Activated gamma-delta T cell treated with anti-CD3 and anti-CD28 coated beads, Interleukin-2, amount 50 U/mL, for 16 hours (primary cell): Measurements from ENCODE around the gene IRF9.

Source experiments
- DNase-seq: peaks from one replicate; pipeline ENCODE4 v3.0.0-alpha.2; 2020; ENCODE audit warnings: low read depth

IRF9 gene, protein sequence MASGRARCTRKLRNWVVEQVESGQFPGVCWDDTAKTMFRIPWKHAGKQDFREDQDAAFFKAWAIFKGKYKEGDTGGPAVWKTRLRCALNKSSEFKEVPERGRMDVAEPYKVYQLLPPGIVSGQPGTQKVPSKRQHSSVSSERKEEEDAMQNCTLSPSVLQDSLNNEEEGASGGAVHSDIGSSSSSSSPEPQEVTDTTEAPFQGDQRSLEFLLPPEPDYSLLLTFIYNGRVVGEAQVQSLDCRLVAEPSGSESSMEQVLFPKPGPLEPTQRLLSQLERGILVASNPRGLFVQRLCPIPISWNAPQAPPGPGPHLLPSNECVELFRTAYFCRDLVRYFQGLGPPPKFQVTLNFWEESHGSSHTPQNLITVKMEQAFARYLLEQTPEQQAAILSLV

DNA sequence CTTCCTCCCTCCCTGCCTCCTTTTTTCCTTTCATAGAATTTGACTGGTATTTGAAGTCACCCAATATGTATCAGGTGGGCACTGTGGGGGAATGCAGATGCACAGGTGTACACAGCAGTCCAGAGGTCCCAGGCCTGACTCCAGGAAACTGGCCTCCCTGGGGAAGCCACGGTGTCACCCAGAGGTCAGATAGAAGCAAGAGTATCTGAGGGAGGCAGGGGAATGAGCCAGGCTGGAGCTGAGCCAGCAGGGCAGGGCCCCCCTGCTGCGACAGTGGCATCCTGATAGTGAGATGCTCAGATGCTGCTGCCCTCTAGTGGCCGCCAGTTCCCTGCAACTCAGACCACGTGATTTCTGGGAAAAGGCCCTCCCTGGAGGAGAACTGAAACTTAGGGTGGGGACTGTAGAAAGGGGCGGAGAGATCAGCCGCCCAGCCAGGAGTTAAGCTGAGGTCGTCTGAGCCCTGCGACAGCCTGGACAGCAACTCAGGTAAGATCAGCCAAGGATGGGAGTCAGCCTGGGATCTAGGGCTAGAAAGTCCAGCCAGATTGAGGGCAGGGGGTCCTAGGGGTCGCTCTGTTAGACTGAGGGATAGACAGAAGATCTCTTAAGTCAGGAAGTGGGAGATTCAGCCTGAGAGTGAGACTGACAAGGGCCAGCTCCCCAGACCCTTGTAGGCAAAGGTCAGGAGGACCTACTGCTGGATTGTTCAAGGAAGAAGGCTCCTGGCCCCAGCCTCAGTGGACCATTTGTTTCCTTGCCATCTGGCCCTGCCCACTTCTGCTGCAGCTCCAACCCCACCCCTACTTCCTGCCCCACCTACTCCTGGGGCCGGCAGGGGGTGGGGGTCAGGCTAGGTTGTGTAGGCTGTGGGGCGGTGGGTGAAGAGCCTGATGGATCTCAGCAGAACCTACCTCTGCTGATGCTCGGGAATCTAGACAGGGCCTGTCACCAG is at the start of gene IRF9:
Gene IRF9, plus strand, starts transcription at position 416 of the 955 bp plus-strand sequence. CDS start 880 bp downstream, outside the sequence.
- DNase-seq, result peak; percentile 97

DNA sequence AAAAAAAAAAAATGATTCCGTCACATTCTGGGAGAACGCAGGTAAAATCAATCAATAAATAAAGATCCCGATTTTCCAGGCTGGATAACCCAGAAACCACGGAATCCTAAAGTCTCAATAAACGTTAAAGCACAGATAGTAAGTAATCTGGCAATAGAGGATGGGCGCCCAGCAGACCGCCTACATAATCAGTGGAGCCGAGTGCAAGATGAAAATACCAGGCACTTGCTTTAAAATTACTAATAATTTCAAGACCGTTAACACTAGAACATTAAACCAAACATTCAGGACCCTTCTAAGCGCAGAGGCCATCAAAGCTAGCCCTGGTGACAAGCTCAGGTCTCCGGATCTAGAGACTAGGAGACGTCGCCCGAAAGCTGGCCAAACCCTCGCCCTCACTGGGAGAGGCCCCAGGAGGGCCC is 47.7 kb upstream of the IRF9 start:
- DNase-seq, result no peak

DNA sequence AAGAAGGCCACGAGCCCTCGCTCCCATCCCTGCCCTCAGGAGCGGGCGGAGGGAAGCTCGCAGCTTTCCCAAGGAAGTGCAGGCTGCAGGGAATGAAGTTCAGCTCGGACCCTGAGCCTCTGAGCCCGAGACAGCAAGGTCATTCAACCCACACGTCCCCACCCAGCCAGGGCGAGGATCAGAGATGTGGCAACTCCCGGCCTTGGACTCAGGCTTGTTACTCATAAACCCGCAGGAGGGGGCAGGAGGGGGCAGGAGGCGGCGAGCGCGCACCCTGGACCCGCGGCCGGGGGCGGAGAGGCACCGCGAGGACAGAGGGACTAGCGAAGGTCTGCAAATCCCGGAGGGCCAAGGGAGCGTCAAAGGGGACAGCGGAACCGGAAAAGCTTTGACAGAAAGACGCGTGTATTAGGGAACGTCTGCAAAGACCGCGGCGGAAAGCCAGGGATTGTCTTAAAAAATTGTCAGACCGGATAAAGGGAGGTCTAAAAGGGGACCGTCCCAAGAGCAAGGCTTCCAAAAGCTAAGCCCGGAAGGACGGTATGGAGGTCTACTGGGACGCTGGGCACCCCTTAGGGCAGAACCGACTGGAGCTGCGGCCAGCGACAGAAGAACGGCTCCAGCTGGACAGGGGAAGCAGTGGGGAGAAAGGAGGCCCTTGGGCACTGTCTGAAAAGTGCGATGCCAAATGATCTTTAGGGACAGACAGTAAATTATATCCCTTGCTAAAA is 47.1 kb upstream of the IRF9 start:
- peak; percentile 56 for DNase-seq

DNA sequence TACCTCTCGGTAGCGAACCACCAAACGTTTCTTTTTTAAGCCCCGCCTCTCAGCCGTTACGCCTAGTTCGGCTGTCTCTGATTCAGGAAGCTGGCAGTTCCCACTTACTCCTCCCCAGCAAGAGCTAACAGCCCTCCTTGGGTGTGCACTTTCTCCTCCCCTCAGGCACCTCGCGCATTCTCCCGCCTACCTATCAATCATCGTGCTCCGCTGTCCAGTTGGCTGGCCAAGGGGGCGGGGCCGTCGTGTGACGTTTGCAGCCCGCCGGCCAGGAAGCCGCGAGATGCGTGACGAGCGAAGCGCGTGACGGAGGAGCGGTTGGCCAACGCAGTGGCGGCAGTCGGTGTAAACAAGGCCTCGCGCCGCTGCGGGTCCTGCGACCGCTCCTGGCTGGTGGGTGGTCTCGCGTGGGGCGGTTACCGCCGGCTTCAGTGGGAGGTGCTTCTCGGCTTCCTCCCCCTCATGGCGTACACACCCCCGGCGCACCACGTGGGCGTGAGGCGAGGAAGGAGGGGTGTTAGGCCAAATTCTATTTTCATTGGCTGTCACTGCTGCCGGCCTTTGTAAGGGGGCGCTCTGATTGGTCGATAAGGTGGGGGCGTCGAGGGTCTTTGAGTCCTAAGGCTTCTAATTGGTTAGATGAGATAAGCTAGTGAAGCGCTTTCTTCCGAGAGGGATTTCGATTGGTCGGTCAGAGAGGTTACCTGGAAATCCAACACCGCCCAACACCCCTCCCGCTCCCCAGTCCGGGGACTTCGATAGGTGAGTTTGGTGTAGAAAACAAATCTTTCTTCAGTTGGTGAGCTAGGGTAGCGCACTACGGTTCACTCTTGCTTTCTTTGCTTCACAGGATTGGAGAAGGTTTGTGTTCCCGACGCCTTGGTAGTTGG is 46.3 kb upstream of the IRF9 start, which contains the start of the genes DCAF11 and NRL:
Gene DCAF11, plus strand, starts transcription at position 246 of the 890 bp plus-strand sequence. CDS start 818 bp downstream, outside the sequence.
Gene NRL, minus strand, starts transcription at position 418 of the 890 bp plus-strand sequence. CDS start 32,101 bp downstream, outside the sequence.
- DNase-seq, result peak; percentile 98

DNA sequence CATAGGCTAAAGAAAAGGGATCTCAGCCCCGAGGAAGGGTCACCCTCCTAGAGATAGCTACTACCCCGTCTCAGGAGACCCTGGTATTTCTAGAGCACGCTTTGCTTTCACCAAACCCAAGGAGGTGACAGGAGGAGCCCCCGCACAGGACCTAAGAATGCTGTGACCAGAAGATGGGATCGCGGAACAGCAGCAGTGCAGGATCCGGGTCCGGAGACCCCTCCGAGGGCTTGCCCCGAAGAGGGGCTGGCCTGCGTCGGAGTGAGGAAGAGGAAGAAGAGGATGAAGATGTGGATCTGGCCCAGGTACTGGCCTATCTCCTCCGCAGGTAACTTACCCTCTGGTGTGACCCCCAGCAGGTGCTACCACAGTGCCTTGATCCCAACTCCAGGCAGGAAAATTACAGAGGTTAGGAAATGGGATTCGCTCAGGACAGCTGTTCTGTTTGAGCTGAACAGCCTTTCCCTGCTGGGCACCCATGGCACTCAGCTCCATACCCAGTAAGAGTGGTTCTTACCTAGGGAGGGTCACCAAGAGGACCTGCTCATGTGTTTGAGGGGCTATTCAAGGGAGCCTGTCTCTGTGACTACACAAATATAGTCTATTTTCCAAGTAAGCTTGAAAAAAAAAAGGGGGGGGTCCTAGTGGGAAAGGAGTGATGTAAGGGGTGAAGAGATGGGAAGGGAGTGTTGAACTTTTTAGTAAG is 45.5 kb upstream of the IRF9 start:
- no peak for DNase-seq

DNA sequence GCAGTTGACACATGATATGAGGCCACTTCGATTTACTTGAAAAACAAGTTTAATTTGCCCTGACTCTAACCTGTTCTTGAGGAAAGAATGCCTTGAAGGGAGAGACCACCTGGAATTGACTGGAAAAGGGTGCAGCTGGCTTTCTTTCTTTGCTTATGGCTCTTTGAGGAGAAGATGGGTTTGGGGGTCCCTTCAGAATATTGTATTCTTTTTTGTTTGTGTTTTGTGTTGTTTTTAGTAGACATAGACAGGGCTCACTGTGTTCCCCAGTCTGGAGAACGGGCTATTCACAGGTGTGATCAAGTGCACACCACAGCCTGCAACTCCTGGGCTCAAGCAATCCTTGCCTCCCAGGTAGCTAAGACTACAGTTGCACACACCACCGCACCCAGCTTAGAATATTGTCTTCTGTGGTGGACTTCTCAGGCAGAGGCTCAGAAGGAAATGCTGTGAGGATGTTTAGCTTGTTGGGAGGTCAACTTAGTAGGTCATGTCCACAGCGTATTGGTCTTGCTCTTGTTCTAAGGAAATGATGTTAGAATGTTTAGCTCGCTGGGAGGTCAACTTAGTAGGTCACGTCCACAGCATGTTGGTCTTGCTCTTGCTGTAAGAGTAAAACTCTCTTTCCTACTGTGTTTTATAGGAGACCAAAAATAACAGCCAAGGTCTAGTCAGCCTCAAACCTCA is 44.8 kb upstream of the IRF9 start:
- DNase-seq, result no peak

DNA sequence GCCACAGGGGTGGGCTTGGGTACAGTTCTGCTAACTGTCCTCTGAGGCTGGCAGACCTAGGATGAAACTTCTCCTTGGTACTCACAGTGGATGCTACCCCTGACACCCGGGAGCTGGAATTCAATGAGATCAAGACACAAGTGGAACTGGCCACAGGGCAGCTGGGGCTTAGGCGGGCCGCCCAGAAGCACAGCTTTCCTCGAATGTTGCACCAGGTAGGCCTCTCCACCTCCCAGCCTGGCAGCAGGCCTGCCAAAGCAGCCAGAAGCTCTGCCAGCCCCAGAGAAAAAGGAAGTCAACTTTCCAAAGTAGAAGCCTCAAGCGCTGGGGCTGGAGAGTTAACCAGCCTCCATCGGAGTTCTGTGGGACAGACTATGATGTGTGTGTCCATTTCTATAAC is 43.9 kb upstream of the IRF9 start:
- DNase-seq, result no peak

DNA sequence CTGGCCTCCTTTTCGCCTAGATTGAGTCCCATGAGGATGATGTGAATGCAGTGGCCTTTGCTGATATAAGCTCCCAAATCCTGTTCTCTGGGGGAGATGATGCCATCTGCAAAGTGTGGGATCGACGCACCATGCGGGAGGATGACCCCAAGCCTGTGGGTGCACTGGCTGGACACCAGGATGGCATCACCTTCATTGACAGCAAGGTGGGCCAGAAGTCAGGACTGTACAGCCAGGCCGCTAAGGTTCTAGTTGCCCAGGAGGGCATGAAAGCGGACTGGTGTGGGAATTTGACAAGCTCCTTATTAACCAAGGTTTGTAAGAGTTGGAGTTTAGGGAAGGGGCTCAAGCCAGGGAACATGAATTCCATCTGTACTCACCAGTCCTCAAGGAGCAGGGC is 41.4 kb upstream of the IRF9 start:
- no peak for DNase-seq

DNA sequence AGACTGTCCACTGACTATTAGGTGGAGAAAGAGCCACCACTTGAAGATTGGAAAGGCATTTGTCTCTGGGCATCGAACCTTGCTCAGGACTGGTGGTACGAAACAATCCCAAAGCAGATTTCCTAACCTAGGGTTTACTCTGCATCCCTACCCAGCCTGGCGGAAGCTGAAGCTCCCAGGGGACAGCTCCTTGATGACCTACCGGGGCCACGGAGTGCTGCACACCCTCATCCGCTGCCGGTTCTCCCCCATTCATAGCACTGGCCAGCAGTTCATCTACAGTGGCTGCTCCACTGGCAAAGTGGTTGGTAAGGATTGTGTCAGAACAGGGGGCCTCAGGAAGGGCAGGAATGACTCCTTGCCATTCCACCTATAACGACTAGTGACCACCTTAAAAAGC is 39.9 kb upstream of the IRF9 start:
- DNase-seq, result no peak

DNA sequence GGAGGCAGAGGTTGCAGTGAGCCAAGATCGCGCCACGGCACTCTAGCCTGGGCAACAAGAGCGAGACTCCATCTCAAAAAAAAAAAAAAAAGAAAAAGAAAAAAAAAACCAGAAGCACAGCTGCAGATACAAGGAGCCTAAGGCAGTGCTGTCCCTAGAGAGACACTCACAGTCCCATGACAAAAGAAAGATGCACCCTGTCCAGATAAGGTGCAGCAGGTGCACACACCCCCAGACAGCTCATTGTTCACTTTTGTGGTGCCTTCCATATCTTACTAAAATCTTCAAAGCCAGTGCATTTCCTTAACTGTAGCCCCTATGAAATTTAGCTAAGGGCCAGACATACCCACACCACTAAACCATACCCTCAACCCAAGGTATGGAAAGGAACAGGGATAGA is 38.6 kb upstream of the IRF9 start:
- DNase-seq, result no peak

DNA sequence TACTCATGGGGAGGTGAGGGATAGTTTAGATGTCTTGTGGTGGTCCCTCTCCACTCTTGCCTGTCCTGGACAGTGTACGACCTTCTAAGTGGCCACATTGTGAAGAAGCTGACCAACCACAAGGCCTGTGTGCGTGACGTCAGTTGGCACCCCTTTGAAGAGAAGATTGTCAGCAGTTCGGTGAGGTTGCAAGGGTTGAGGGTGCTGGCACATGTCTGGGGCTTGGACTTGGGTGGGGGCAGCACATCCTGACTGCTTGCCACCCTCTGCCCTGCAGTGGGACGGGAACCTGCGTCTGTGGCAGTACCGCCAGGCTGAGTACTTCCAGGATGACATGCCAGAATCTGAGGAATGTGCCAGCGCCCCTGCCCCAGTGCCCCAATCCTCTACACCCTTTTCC is 38.2 kb upstream of the IRF9 start:
- no peak for DNase-seq

DNA sequence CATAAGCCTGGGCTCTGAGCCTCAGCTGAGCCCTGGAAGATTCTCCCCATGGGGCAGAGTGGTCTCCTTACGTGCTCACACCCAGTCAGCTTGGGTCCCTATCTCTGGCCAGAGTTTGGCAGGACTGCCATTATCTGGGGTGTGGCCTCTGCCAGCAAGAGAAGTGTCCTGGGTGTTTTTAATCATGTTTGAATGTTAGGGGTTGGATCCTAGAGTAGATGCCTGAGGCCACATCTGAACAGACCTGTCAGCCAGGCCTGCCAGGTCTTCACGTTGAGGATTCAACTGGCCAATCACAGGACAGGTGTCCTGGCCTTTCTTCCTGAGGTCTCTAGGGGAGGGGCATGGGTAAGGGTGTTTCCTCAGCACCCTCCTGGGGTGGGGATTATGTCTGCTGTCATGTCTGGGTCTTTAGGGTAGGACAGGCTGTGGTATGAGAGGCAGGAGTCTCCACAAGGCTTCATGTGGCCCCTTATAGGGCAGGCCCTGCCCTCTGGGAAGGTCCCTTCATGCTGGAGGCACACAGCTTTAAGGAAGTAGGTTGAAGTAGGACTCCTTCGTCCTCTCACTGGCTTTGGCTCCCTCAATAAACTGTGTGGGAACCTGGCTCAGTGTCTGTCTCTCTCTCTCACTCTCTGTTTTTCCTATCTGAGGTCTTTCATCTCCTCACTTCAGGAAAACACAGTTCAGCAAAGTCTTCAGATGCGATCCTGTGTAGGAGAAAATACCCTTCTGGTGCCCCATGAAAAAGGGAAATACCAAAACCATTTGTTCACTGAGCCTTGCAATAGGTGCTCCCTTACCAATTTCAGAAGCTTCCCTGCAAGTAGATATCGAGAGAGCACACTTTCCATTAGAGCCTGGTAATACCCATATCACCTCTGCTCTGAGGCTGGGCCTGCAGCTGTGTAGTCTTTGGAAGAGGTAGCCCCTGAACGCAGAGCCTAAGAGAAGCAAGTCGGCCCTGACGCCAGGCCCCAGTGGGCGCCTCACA is 37.3 kb upstream of the IRF9 start:
- no peak for DNase-seq

DNA sequence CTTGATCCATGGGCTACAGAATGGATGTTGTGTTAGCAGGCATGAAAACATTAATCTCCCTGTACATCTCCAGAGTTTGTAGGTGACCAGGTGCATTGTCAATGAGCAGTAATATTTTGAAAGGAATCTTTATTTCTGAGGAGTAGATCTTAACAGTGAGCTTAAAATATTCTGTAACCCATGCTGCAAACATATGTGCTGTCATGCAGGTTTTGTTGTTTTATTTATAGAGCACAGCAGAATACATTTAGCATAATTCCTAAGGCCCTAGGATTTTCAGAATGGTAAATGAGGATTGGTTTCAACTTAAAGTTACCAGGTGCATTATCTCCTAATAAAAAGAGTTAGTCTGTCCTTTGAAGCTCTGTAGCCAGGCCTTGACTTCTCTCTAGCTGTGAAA is 34.1 kb upstream of the IRF9 start:
- no peak for DNase-seq

DNA sequence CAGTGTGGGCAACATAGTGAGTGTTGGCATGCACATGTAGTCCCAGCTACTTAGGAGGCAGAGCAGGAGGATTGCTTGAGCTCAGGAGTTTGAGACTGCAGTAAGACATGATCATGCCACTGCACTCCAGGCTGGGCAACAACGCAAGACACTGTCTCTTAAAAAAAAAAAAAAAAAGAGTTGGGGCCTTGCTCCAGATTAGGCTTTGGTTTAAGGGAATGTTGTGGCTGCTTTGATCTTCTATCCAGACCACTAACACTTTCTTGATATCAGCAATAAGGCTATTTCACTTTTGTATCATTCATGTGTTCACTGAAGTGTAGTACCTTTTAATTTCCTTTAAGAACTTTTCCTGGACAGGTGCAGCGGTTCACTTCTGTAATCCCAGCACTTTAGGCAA is 33.4 kb upstream of the IRF9 start:
- no peak for DNase-seq

DNA sequence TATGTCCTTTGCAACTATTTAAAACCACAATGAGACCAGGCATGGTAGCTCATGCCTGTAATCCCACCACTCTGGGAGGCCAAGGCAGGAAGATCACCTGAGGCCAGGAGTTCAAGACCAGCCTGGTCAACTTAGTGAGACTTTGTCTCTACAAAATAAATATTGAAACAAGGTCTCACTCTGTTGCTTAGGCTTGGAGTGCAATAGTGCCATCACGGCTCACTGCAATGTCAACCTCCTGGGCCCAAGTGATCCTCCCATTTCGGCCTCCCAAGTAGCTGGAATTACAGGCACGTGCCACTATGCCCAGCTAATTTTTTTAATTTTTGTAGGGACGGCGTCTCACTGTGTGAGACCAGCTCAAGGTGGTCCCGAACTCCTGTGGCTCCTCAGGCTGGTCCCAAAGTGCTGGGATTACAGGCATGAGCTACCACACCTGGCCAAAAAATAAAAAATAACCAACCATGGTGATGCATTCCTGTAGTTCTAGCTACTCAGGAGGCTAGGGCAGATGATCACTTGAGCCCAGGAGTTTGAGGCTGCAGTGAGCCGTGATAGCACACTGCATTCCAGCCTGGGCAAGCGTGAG is 31.6 kb upstream of the IRF9 start:
- DNase-seq, result no peak

DNA sequence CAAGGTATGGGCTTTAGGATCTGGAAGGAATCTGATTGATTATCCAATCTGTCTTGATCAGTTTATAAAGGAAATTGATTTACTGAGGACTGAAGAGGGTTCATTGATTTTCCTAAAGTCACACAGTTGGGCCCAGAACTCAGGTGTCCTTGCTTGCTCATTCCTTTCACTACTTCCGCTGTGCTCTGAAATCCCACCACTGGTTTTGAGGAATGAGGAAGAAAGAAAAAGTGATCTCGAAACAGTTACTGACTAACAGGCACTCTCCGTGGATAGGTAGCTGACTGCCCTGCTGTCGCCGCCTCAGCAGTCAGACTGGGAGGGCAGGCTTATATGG is 30.7 kb upstream of the IRF9 start, which contains the start of gene FITM1:
Gene FITM1, plus strand, starts transcription at position 280 of the 337 bp plus-strand sequence. CDS start 905 bp downstream, outside the sequence.
- no peak for DNase-seq

DNA sequence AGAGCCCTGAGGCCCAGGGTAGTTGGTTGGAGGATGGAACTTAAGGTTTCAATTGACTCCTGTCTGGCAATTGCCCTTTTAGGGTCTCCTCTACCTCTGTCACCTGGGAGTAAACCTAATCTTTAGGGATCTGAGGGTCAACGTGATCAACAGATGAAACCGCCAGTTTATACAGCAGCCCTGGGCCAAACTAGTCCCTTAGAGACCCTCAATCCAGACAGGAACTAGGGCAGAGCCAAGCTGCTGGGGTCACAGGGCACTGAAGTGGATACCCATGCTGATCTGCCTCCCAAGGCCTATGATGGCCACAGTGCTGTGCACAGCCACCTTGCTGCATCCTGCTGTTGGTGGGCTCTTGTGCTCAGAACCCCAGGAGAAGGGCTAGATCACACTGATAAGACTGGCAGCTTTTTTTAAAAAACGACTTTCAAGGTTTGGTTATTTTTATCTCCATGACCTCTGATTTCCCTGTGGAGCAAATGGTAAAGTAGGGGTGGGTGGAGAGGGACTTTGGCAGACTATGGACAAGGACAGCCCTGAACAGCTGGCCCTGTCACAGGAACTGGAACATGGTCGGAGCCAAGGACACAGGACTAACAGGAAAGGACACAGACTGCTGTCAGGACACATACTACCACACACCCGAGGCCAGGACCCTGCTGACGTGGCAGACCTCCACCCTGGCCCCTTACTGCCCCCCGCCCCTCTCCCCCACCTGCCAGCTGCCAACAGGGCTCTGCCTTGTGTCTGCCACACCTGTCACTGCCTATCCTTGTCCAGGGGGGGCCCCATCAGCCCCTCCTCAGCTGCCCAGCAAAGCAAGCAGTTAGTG is 30.1 kb upstream of the IRF9 start:
- DNase-seq, result no peak
